Gastroesophageal sphincter (tissue), 4 donors: ENCODE data around the gene NSMCE1. TPM values are rescaled to one million over a fixed set of nuclear protein-coding genes. Genes with fewer than 3 reads are reported as not detected.

Experiments used
- ATAC-seq: fragments of 150-250 bp; one replicate; pipeline ENCODE4 v1.9.1; 2016; ENCODE audit warnings: mild to moderate bottlenecking, moderate library complexity
- H3K27ac ChIP-seq, 4 donors: fragments of 200-600 bp; sonication (generic) in 3 of 4; 1 replicate in 3 of 4; 2 replicates in 1 of 4; pipeline ENCODE4 v1.5.1; 2016 to 2019
- H3K27me3 ChIP-seq: fragments of 200-600 bp; sonication (generic); one replicate; pipeline ENCODE4 v1.5.1; 2019
- H3K36me3 ChIP-seq, 2 donors: fragments of 200-600 bp; sonication (generic); one replicate each; pipeline ENCODE4 v1.5.1; 2019; ENCODE audit warnings: control low read depth in 1 of 2
- H3K4me1 ChIP-seq, 3 donors: fragments of 200-600 bp; sonication (generic); 1 replicate in 2 of 3; 2 replicates in 1 of 3; pipeline ENCODE4 v1.5.1; 2016 to 2019; ENCODE audit warnings: control low read depth in 2 of 3
- H3K4me3 ChIP-seq, 2 donors: fragments of 200-600 bp; sonication (generic); one replicate each; pipeline ENCODE4 v1.5.1; 2019; ENCODE audit warnings: mild to moderate bottlenecking in 1 of 2, moderate library complexity in 1 of 2
- H3K9me3 ChIP-seq, 3 donors: fragments of 200-600 bp; sonication (generic); one replicate each; pipeline ENCODE4 v1.5.1; 2017 to 2019; ENCODE audit warnings: control low read depth in 2 of 3
- EP300 ChIP-seq: sonication (generic); formaldehyde crosslinking; IDR thresholded peaks from one replicate; pipeline ENCODE4 v1.6.1; 2017; ENCODE audit warnings: antibody characterized with exemption, mild to moderate bottlenecking
- POLR2A ChIP-seq, 2 donors: fragments of 450-650 bp; IDR thresholded peaks; one replicate each; pipeline ENCODE4 v1.6.1; 2017; ENCODE audit warnings: antibody characterized with exemption in 2 of 2, mild to moderate bottlenecking in 2 of 2, moderate library complexity in 1 of 2
- POLR2AphosphoS5 ChIP-seq: sonication (generic); formaldehyde crosslinking; IDR thresholded peaks from one replicate; pipeline ENCODE4 v1.6.1; 2017; ENCODE audit warnings: antibody characterized with exemption
- WGBS, 2 donors: methylation state at CpG; one replicate each; pipeline ENCODE4 v1.1.5; 2018; ENCODE audit warnings: low coverage in 1 of 2; 5-methylcytosine and 5-hydroxymethylcytosine counted together
- total RNA-seq, 4 donors: library from RNA; depleted of rRNA; stranded (reverse); fragments of >200 nt; gene quantifications; one replicate each; pipeline ENCODE4 v1.1.0, GENCODE V29; 2016
- TF ChIP-seq, protein P1 (sequence below), 4 experiments: fragments of 200-600 bp in 2 of 4; fragments of 450-650 bp in 2 of 4; sonication (generic) in 1 of 4; IDR thresholded peaks; one replicate each; pipeline ENCODE4 v1.5.1; 2017 to 2019; ENCODE audit warnings: antibody characterized with exemption in 4 of 4, mild to moderate bottlenecking in 2 of 4, moderate library complexity in 2 of 4

Gene NSMCE1
- total RNA-seq, 4 donors from 2014 or later, result 48.4 to 66.0 (median 63.3) TPM

GRCh38 chr16:27237219-27238015 lies 31.2 kb downstream of the NSMCE1 start:
- Histone ChIP-seq H3K9me3 (no peaks in the 10 kb centered on the region), H3K4me1 (peaks cover 0 to 81% (median 29%) of the 10 kb centered on the region in 3 donors), H3K4me3 (no peak overlapping the region), H3K27me3 (no peaks in the 10 kb centered on the region), H3K36me3 (peaks cover 0 to 21% of the 10 kb centered on the region in 2 donors), H3K27ac (peak overlapping the region in 3 of 4 donors; percentile 64 to 74 (median 70))
- TF ChIP-seq EP300 (no peak), POLR2A (IDR thresholded peaks at IDR 0.05) (no peak), POLR2AphosphoS5 (no peak)
- TF ChIP-seq, protein P1, sequence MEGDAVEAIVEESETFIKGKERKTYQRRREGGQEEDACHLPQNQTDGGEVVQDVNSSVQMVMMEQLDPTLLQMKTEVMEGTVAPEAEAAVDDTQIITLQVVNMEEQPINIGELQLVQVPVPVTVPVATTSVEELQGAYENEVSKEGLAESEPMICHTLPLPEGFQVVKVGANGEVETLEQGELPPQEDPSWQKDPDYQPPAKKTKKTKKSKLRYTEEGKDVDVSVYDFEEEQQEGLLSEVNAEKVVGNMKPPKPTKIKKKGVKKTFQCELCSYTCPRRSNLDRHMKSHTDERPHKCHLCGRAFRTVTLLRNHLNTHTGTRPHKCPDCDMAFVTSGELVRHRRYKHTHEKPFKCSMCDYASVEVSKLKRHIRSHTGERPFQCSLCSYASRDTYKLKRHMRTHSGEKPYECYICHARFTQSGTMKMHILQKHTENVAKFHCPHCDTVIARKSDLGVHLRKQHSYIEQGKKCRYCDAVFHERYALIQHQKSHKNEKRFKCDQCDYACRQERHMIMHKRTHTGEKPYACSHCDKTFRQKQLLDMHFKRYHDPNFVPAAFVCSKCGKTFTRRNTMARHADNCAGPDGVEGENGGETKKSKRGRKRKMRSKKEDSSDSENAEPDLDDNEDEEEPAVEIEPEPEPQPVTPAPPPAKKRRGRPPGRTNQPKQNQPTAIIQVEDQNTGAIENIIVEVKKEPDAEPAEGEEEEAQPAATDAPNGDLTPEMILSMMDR (IDR thresholded peaks at IDR 0.05), result no peak
- ATAC-seq, result no peak
- 68 to 71% methylated on average over 7 to 11 of the region's 22 CpGs for WGBS, 2 donors

DNA sequence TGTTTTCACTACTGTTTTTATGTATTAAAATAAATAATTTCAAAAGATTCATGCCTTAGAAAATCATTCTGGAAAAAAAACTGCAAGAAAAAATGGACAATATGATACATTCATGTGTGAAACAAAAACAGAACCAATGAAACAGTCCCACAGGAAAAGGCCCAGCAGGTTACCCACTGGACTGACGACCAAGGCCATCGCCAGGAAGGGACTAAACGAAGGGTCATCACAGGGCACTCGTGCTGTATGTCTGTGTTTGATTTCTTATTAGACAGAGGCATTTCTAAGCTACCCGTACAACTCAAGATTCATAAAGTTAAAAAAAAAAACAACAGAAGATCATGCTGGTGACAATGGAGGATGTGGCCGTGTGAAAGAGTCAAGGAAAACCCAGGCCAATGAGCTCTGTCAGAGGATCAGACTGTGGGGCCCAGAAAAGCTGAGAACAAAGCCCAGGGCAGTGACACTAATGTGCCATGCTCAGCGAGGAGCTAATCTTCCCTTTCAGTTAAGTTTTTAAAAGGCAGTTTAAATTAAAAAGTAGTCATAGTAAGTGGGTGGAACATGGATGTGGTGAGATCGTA lies 31.8 kb downstream of the NSMCE1 start:
- peak overlapping the region in 3 of 4 donors; percentile 64 to 74 (median 70) for H3K27ac ChIP-seq
- H3K4me1 ChIP-seq, result peaks cover 0 to 74% (median 29%) of the 10 kb centered on the region in 3 donors
- no peaks in the 10 kb centered on the region for H3K9me3 ChIP-seq
- H3K4me3 ChIP-seq, result no peak overlapping the region
- ATAC-seq, result no peak
- TF ChIP-seq POLR2A (IDR thresholded peaks at IDR 0.05) (no peak), POLR2AphosphoS5 (no peak), EP300 (no peak)
- TF ChIP-seq, protein P1 (IDR thresholded peaks at IDR 0.05), result no peak
- H3K36me3 ChIP-seq, result peaks cover 0 to 28% of the 10 kb centered on the region in 2 donors
- no peaks in the 10 kb centered on the region for H3K27me3 ChIP-seq
- 59 to 85% methylated on average over 6 to 7 of the region's 8 CpGs for WGBS, 2 donors

- Histone ChIP-seq H3K36me3 (peaks cover 0 to 36% of the 10 kb centered on the region in 2 donors), H3K4me1 (peaks cover 0 to 66% (median 29%) of the 10 kb centered on the region in 3 donors), H3K9me3 (no peaks in the 10 kb centered on the region), H3K27me3 (no peaks in the 10 kb centered on the region), H3K4me3 (no peak overlapping the region), H3K27ac (peak overlapping the region in 3 of 4 donors; percentile 70 to 74 (median 72))
- WGBS, 2 donors, result 88 to 100% methylated on average over 1 to 3 of the region's 8 CpGs
- TF ChIP-seq, protein P1 (IDR thresholded peaks at IDR 0.05), result no peak
- TF ChIP-seq POLR2AphosphoS5 (no peak), POLR2A (IDR thresholded peaks at IDR 0.05) (no peak), EP300 (no peak)
- ATAC-seq, result no peak
Measured at GRCh38 chr16:27235938-27236245, 32.7 kb downstream of the NSMCE1 start.

DNA sequence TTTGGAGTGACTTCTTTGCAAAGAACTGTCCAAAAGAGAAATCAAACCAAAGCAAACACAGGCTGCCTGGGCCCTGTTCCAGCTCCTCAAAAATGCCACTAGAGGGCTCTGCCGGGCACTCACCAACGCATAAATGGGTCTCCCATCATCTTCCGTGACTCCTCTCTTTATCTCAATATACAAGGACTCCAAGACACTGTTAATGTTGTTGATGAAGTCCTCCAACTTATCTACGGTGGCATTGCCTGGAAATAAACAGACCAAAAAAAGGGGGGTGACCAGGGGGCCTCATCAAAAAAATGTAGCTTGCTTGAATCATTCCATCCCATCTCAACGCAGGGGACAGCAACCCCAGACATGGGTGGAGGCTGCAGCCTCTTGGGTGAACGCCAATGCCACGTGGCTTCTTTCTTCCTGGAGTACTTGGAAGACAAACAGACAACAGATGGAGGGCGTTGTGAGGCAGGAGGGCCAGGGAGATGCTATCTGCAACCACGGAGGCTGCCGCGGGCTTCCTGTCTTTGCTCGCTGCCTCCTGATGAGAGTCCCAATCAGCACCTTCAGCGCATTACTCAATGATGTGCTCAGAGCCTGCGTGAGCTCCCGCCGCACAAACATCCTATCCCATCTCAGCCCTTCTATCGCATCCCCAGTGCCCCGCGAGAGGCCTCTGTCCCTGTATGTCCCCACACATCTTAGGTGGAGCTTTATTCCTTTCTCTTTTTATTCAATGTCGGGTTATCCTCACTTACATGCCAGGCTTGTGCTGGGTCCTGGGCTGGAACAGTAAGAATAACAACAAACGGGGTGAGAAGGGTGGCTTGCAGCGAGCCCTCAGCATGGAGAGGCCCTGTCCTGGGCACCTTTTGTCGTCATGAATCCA lies 33.3 kb downstream of the NSMCE1 start:
- TF ChIP-seq, protein P1 (IDR thresholded peaks at IDR 0.05), result peak in 3 of 4 experiments; percentile 77 to 83 (median 80)
- TF ChIP-seq POLR2AphosphoS5, result no peak
- H3K36me3 ChIP-seq, result peaks cover 0 to 42% of the 10 kb centered on the region in 2 donors
- no peaks in the 10 kb centered on the region for H3K9me3 ChIP-seq
- peak overlapping the region in 3 of 4 donors; percentile 70 to 74 (median 72) for H3K27ac ChIP-seq
- peak overlapping the region in 1 of 2 donors; percentile 7 for H3K4me3 ChIP-seq
- peaks cover 0 to 65% (median 29%) of the 10 kb centered on the region in 3 donors for H3K4me1 ChIP-seq
- H3K27me3 ChIP-seq, result no peaks in the 10 kb centered on the region
- 35 to 46% methylated on average over 6 to 14 of the region's 23 CpGs for WGBS, 2 donors
- peak; percentile 84 for ATAC-seq
